Measurements from ENCODE around the gene SPEM2. TPM values are rescaled to one million over a fixed set of nuclear protein-coding genes. Genes with fewer than 3 reads are reported as not detected.

SPEM2 gene
- total RNA-seq, 1 experiment from 2014 or later = not detected

DNA sequence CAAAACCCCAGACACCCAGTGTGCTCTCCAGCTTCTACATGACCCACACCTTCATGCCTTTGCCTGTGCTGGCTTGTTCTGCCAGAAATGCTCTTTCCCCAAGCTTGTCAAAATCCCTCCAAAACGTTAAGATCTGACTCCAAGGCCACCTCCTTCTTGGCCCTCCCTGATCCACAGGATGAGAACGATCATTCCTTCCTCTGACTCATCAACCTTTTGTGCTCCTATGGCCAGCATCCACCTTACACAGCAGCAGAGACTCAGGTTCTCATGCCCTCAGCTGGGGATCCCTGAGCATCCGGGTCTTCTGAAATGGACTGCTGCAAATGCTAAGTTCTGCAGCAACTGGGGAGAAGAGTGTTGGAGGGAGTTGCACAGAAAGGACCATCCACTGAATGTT lies 51.1 kb downstream of the SPEM2 start:
- ChIA-PET CTCF (interaction anchor here (0.8 kb wide), 1 partner anchor 33 kb away, joined by 3 read pairs; no protein-coding TSS in a partner anchor), POLR2A (ENCODE audit: unreplicated experiment) (no interaction called here)
- H4K20me1 ChIP-seq (ENCODE audit: low read length) = no peaks in the 10 kb centered on the region

DNA sequence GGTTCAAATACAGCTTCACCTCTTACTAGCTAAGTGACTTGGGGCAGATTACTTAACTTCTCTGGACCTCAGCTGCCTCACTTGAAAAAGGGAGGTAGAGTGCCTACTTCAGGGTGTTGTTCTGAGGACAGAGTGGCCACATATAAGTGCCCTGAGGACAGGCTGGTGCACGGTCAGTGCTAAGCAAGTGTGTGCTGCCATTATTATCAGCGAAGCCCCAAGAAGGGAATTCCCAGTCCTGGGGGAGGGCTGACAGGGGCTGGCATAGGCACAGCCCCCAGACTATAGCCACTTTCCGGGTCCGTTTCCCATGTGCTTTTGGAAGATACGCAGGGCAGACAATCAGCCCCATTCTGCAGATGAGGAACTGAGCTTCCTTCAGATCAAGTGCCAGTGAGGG lies 51.5 kb downstream of the SPEM2 start:
- TF ChIP-seq, protein P1, sequence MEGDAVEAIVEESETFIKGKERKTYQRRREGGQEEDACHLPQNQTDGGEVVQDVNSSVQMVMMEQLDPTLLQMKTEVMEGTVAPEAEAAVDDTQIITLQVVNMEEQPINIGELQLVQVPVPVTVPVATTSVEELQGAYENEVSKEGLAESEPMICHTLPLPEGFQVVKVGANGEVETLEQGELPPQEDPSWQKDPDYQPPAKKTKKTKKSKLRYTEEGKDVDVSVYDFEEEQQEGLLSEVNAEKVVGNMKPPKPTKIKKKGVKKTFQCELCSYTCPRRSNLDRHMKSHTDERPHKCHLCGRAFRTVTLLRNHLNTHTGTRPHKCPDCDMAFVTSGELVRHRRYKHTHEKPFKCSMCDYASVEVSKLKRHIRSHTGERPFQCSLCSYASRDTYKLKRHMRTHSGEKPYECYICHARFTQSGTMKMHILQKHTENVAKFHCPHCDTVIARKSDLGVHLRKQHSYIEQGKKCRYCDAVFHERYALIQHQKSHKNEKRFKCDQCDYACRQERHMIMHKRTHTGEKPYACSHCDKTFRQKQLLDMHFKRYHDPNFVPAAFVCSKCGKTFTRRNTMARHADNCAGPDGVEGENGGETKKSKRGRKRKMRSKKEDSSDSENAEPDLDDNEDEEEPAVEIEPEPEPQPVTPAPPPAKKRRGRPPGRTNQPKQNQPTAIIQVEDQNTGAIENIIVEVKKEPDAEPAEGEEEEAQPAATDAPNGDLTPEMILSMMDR (conservative IDR thresholded peaks at IDR 0.05; ENCODE audit: low read depth, low read length) = no peak
- no peak for TF ChIP-seq EZH2 (IDR thresholded peaks at IDR 0.05; ENCODE audit: low read length, unreplicated experiment)
- no peak for TF ChIP-seq EZH2phosphoT487 (IDR thresholded peaks at IDR 0.05; ENCODE audit: borderline replicate concordance, low read length)
- Histone ChIP-seq H3K27me3 (ENCODE audit: low read length) (no peaks in the 10 kb centered on the region), H3F3A (ENCODE audit: low read length, unreplicated experiment) (no peaks in the 10 kb centered on the region), H3K4me2 (ENCODE audit: low read length) (peak overlapping the region; percentile 91), H3K9me3 (ENCODE audit: low read length) (no peaks in the 10 kb centered on the region), H3K79me2 (ENCODE audit: low read length) (peaks cover 69% of the 10 kb centered on the region), H3K4me1 (ENCODE audit: insufficient read depth, low read length) (peaks cover 33% of the 10 kb centered on the region), H3K9me2 (replicated peaks; ENCODE audit: low read length) (no peaks in the 10 kb centered on the region), H4K20me1 (ENCODE audit: low read length) (no peaks in the 10 kb centered on the region), H3K27ac (ENCODE audit: low read length) (peak overlapping the region; percentile 62), H3K9ac (ENCODE audit: low read length) (no peak overlapping the region), H3K4me3 (ENCODE audit: low read length) (peak overlapping the region; percentile 79; the same call in 1 of the 2 replicates), H2AFZ (ENCODE audit: low read length) (no peak overlapping the region), H3K36me3 (ENCODE audit: low read depth, low read length) (no peaks in the 10 kb centered on the region)
- POLR2A ChIA-PET (ENCODE audit: unreplicated experiment) = no interaction called here
- BruUV-seq (replicated peaks) = no TSS peak
- CTCF ChIA-PET = no interaction called here
- ATAC-seq (no peak), DNase-seq (no peak)
- intact Hi-C loops (cut with micrococcal nuclease) = no loop called here

More for the DNA sequence above, 51.1 kb downstream of the SPEM2 start:
- H3K4me2 ChIP-seq (ENCODE audit: low read length) = peak overlapping the region; percentile 91
- peak; percentile 77 for DNase-seq
- no peaks in the 10 kb centered on the region for H3F3A ChIP-seq (ENCODE audit: low read length, unreplicated experiment)
- no TSS peak for BruUV-seq (replicated peaks)
- intact Hi-C loops (cut with micrococcal nuclease) = no loop called here
- no peaks in the 10 kb centered on the region for H3K36me3 ChIP-seq (ENCODE audit: low read depth, low read length)
- peaks cover 33% of the 10 kb centered on the region for H3K4me1 ChIP-seq (ENCODE audit: insufficient read depth, low read length)
- no peak overlapping the region for H2AFZ ChIP-seq (ENCODE audit: low read length)
- peaks cover 73% of the 10 kb centered on the region for H3K79me2 ChIP-seq (ENCODE audit: low read length)
- H3K27ac ChIP-seq (ENCODE audit: low read length) = peak overlapping the region; percentile 62
- H3K9ac ChIP-seq (ENCODE audit: low read length) = no peak overlapping the region
- H3K4me3 ChIP-seq (ENCODE audit: low read length) = no peak overlapping the region
- no peaks in the 10 kb centered on the region for H3K9me2 ChIP-seq (replicated peaks; ENCODE audit: low read length)
- TF ChIP-seq, protein P1 (conservative IDR thresholded peaks at IDR 0.05; ENCODE audit: low read depth, low read length) = no peak
- no peak for TF ChIP-seq EZH2phosphoT487 (IDR thresholded peaks at IDR 0.05; ENCODE audit: borderline replicate concordance, low read length)
- no peak for TF ChIP-seq EZH2 (IDR thresholded peaks at IDR 0.05; ENCODE audit: low read length, unreplicated experiment)
- no peaks in the 10 kb centered on the region for H3K27me3 ChIP-seq (ENCODE audit: low read length)
- H3K9me3 ChIP-seq (ENCODE audit: low read length) = no peaks in the 10 kb centered on the region
- peak; percentile 55 for ATAC-seq

Other genes with a start within 250 kb of the SPEM2 start
- gene ASGR1, start 246.2 kb upstream of the SPEM2 start, total RNA-seq (2014; rRNA removed) = 0.95 and 2.2 TPM in 2 replicates
- gene DLG4, start 205.8 kb upstream of the SPEM2 start, total RNA-seq (2014; rRNA removed) = 6.5 and 12.8 TPM in 2 replicates
- 558 and 646 TPM in 2 replicates for gene ACADVL, start 205.7 kb upstream of the SPEM2 start, total RNA-seq (2014; rRNA removed)
- gene DVL2, start 191.1 kb upstream of the SPEM2 start, total RNA-seq (2014; rRNA removed) = 36.9 and 65.7 TPM in 2 replicates
- gene PHF23, start 186.2 kb upstream of the SPEM2 start, total RNA-seq (2014; rRNA removed) = 20.8 and 32.7 TPM in 2 replicates
- 88.2 and 103 TPM in 2 replicates for gene GABARAP, start 183.2 kb upstream of the SPEM2 start, total RNA-seq (2014; rRNA removed)
- gene CTDNEP1, start 173.9 kb upstream of the SPEM2 start, total RNA-seq (2014; rRNA removed) = 52.4 and 68.5 TPM in 2 replicates
- 60.5 and 67.5 TPM in 2 replicates for gene ELP5, start 173.4 kb upstream of the SPEM2 start, total RNA-seq (2014; rRNA removed)
- 147 and 180 TPM in 2 replicates for gene CLDN7, start 163.1 kb upstream of the SPEM2 start, total RNA-seq (2014; rRNA removed)
- 0.29 TPM in 1 of 2 replicates, not detected in the other for gene SLC2A4, start 143.9 kb upstream of the SPEM2 start, total RNA-seq (2014; rRNA removed)
- gene YBX2, start 131.0 kb upstream of the SPEM2 start, total RNA-seq (2014; rRNA removed) = 1.1 and 1.4 TPM in 2 replicates
- 1,140 and 1,203 TPM in 2 replicates for gene EIF5A, start 118.0 kb upstream of the SPEM2 start, total RNA-seq (2014; rRNA removed)
- gene GPS2, start 110.3 kb upstream of the SPEM2 start, total RNA-seq (2014; rRNA removed) = 30.8 and 45.8 TPM in 2 replicates
- 21.4 and 27.7 TPM in 2 replicates for gene NEURL4, start 96.3 kb upstream of the SPEM2 start, total RNA-seq (2014; rRNA removed)
- gene ACAP1, start 89.1 kb upstream of the SPEM2 start, total RNA-seq (2014; rRNA removed) = not detected in 2 replicates
- 7.0 and 7.6 TPM in 2 replicates for gene KCTD11, start 73.5 kb upstream of the SPEM2 start, total RNA-seq (2014; rRNA removed)
- gene TMEM95, start 70.5 kb upstream of the SPEM2 start, total RNA-seq (2014; rRNA removed) = not detected in 2 replicates
- 10.8 and 13.5 TPM in 2 replicates for gene TNK1, start 44.5 kb upstream of the SPEM2 start, total RNA-seq (2014; rRNA removed)
- 53.8 and 62.7 TPM in 2 replicates for gene PLSCR3, start 31.1 kb upstream of the SPEM2 start, total RNA-seq (2014; rRNA removed)
- 56.6 and 82.4 TPM in 2 replicates for gene TMEM256, start 21.5 kb upstream of the SPEM2 start, total RNA-seq (2014; rRNA removed)
- gene NLGN2, start 17.8 kb upstream of the SPEM2 start, total RNA-seq (2014; rRNA removed) = 7.4 and 12.7 TPM in 2 replicates
- gene SPEM1, start 5.3 kb upstream of the SPEM2 start, total RNA-seq (2014; rRNA removed) = not detected in 2 replicates
- gene SPEM3, start 3.2 kb downstream of the SPEM2 start, total RNA-seq (2014; rRNA removed) = not detected in 2 replicates
- gene TMEM102, start 9.8 kb downstream of the SPEM2 start, total RNA-seq (2014; rRNA removed) = 14.0 and 17.9 TPM in 2 replicates
- gene FGF11, start 13.9 kb downstream of the SPEM2 start, total RNA-seq (2014; rRNA removed) = 0.69 and 1.0 TPM in 2 replicates
- 2.1 and 2.9 TPM in 2 replicates for gene CHRNB1, start 19.4 kb downstream of the SPEM2 start, total RNA-seq (2014; rRNA removed)
- 14.7 and 18.4 TPM in 2 replicates for gene ZBTB4, start 54.0 kb downstream of the SPEM2 start, total RNA-seq (2014; rRNA removed)
- gene SLC35G6, start 55.8 kb downstream of the SPEM2 start, total RNA-seq (2014; rRNA removed) = not detected in 2 replicates
- 47.1 and 95.7 TPM in 2 replicates for gene POLR2A, start 58.8 kb downstream of the SPEM2 start, total RNA-seq (2014; rRNA removed)
- 15.2 and 24.2 TPM in 2 replicates for gene TNFSF12, start 123.4 kb downstream of the SPEM2 start, total RNA-seq (2014; rRNA removed)
- gene TNFSF13, start 133.1 kb downstream of the SPEM2 start, total RNA-seq (2014; rRNA removed) = 3.6 and 5.2 TPM in 2 replicates
- 82.8 and 88.7 TPM in 2 replicates for gene SENP3, start 136.3 kb downstream of the SPEM2 start, total RNA-seq (2014; rRNA removed)
- 30.2 and 32.4 TPM in 2 replicates for gene CD68, start 154.0 kb downstream of the SPEM2 start, total RNA-seq (2014; rRNA removed)
- gene MPDU1, start 158.2 kb downstream of the SPEM2 start, total RNA-seq (2014; rRNA removed) = 71.0 and 94.1 TPM in 2 replicates
- 6.3 and 7.0 TPM in 2 replicates for gene SOX15, start 164.5 kb downstream of the SPEM2 start, total RNA-seq (2014; rRNA removed)
- 51.4 and 67.2 TPM in 2 replicates for gene FXR2, start 189.3 kb downstream of the SPEM2 start, total RNA-seq (2014; rRNA removed)
- gene SAT2, start 202.2 kb downstream of the SPEM2 start, total RNA-seq (2014; rRNA removed) = 27.6 and 33.1 TPM in 2 replicates
- not detected in 2 replicates for gene SHBG, start 204.5 kb downstream of the SPEM2 start, total RNA-seq (2014; rRNA removed)
- not detected in 2 replicates for gene ATP1B2, start 225.3 kb downstream of the SPEM2 start, total RNA-seq (2014; rRNA removed)